SK-N-SH (cell line): ENCODE results near the gene TRIM7. TPM values are rescaled to one million over a fixed set of nuclear protein-coding genes. Genes with fewer than 3 reads are reported as not detected.

Experiments used
- CTCF ChIA-PET: fragments of 300-600, 350-600 bp; formaldehyde crosslinking; extraction: SDS; loops from one replicate; lab custom pipeline; 2021; lab: Yijun Ruan, JAX
- POLR2A ChIA-PET: fragments of 350-600 bp; sonication (Branson Sonifier 250); formaldehyde crosslinking; extraction: SDS; loops from one replicate; lab custom pipeline; 2020; ENCODE audit warnings: antibody characterized with exemption, inconsistent platforms; lab: Yijun Ruan, JAX
- DNase-seq: peaks from one replicate; pipeline ENCODE4 v3.0.0; 2012
- H2AFZ ChIP-seq: fragments of 200-600 bp; sonication (generic); 2 replicates; pipeline ENCODE4 v1.8.1; 2016; ENCODE audit warnings: antibody characterized with exemption, mild to moderate bottlenecking, low read depth
- H3F3A ChIP-seq: fragments of 200-600 bp; sonication (generic); replicated peaks from 2 replicates; pipeline ENCODE3; 2016; ENCODE audit warnings: antibody characterized with exemption, mild to moderate bottlenecking; ENCODE audit not compliant: insufficient read depth
- H3K27ac ChIP-seq, 2 experiments: fragments of 200-500 bp in 1 of 2; fragments of 200-600 bp in 1 of 2; sonication (Bioruptor generic) in 1 of 2; sonication (generic), shearing (Covaris generic) in 1 of 2; 2 replicates each; pipeline versions ENCODE4 v1.5.1 to v1.6.1; 2014 to 2016; ENCODE audit warnings: low read depth in 2 of 2, inconsistent platforms in 1 of 2, low read length in 1 of 2, mild to moderate bottlenecking in 1 of 2, mixed read lengths in 1 of 2
- H3K27me3 ChIP-seq: fragments of 200-600 bp; sonication (generic), shearing (Covaris generic); 2 replicates; pipeline ENCODE4 v1.6.1; 2016; ENCODE audit warnings: mixed run types; ENCODE audit not compliant: insufficient read depth
- H3K36me3 ChIP-seq, 2 experiments: fragments of 200-500 bp in 1 of 2; fragments of 200-600 bp in 1 of 2; sonication (Bioruptor generic) in 1 of 2; sonication (generic) in 1 of 2; replicated peaks in 1 of 2; 2 replicates each; pipeline versions ENCODE3 to v1.5.1; 2014 to 2016; ENCODE audit warnings: low read length in 1 of 2, mild to moderate bottlenecking in 1 of 2; ENCODE audit not compliant: insufficient read depth in 2 of 2, control insufficient read depth in 1 of 2
- H3K4me1 ChIP-seq, 2 experiments: fragments of 200-500 bp in 1 of 2; fragments of 200-600 bp in 1 of 2; sonication (Bioruptor generic) in 1 of 2; sonication (generic), shearing (Covaris generic) in 1 of 2; 2 replicates each; pipeline versions ENCODE4 v1.5.1 to v1.6.1; 2014 to 2016; ENCODE audit warnings: low read depth in 1 of 2, low read length in 1 of 2, mixed run types in 1 of 2; ENCODE audit not compliant: insufficient read depth in 2 of 2, control insufficient read depth in 1 of 2
- H3K4me2 ChIP-seq: fragments of 200-600 bp; sonication (generic), shearing (Covaris generic); 2 replicates; pipeline ENCODE4 v1.6.1; 2017; ENCODE audit warnings: mixed run types
- H3K4me3 ChIP-seq, 2 experiments: fragments of 200-500 bp in 1 of 2; fragments of 200-600 bp in 1 of 2; sonication (Bioruptor generic) in 1 of 2; sonication (generic), shearing (Covaris generic) in 1 of 2; 2 replicates each; pipeline versions ENCODE4 v1.5.1 to v1.8.1; 2014 to 2016; ENCODE audit warnings: low read depth in 2 of 2, inconsistent platforms in 1 of 2, low read length in 1 of 2, mild to moderate bottlenecking in 1 of 2, mixed read lengths in 1 of 2, moderate library complexity in 1 of 2
- H3K79me2 ChIP-seq: fragments of 200-600 bp; sonication (generic); 2 replicates; pipeline ENCODE4 v1.8.1; 2017; ENCODE audit warnings: mild to moderate bottlenecking; ENCODE audit not compliant: insufficient read depth
- H3K9ac ChIP-seq: fragments of 200-600 bp; sonication (generic); 2 replicates; pipeline ENCODE4 v1.6.1; 2017; ENCODE audit warnings: mixed run types
- H3K9me2 ChIP-seq: fragments of 200-600 bp; sonication (generic); 2 replicates; pipeline ENCODE4 v1.6.1; 2017; ENCODE audit warnings: mixed run types
- H3K9me3 ChIP-seq: fragments of 200-600 bp; sonication (generic); 2 replicates; pipeline ENCODE4 v1.6.1; 2017; ENCODE audit warnings: mixed run types, mild to moderate bottlenecking, moderate library complexity
- H4K20me1 ChIP-seq: fragments of 200-600 bp; sonication (generic); 2 replicates; pipeline ENCODE4 v1.6.1; 2017; ENCODE audit warnings: mild to moderate bottlenecking, mixed run types; ENCODE audit not compliant: insufficient read depth
- CHD2 ChIP-seq: fragments of 150-350 bp; IDR thresholded peaks from 2 replicates; pipeline ENCODE4 v1.6.1; 2018; ENCODE audit warnings: low read length; ENCODE audit not compliant: partially characterized antibody
- ELF1 ChIP-seq: IDR thresholded peaks from 2 replicates; pipeline ENCODE4 v1.4.0; 2012
- EP300 ChIP-seq, 2 experiments: IDR thresholded peaks; 2 replicates each; pipeline versions ENCODE4 v1.4.0 to v1.6.1; 2012; ENCODE audit warnings: borderline replicate concordance in 1 of 2, low read depth in 1 of 2, low read length in 1 of 2
- MXI1 ChIP-seq: IDR thresholded peaks from 2 replicates; pipeline ENCODE4 v1.6.1; 2012; ENCODE audit warnings: mild to moderate bottlenecking, low read depth, low read length, improper control_type of control experiment
- NRF1 ChIP-seq: IDR thresholded peaks from 2 replicates; pipeline ENCODE4 v1.6.1; 2012; ENCODE audit warnings: low read depth, mild to moderate bottlenecking, low read length
- RCOR1 ChIP-seq: fragments of 150-350 bp; IDR thresholded peaks from 2 replicates; pipeline ENCODE4 v1.6.1; 2017; ENCODE audit warnings: antibody characterized with exemption, low read length
- REST ChIP-seq: IDR thresholded peaks from 2 replicates; pipeline ENCODE4 v1.6.1; 2012; ENCODE audit warnings: mild to moderate bottlenecking, low read depth, low read length, moderate library complexity
- RXRA ChIP-seq: IDR thresholded peaks from 2 replicates; pipeline ENCODE4 v1.4.0; 2012; ENCODE audit warnings: low read depth, mild to moderate bottlenecking, borderline replicate concordance
- SIN3A ChIP-seq: IDR thresholded peaks from 2 replicates; pipeline ENCODE4 v1.6.1; 2012; ENCODE audit warnings: low read depth, mild to moderate bottlenecking, low read length, moderate library complexity, borderline replicate concordance
- SMC3 ChIP-seq: IDR thresholded peaks from 2 replicates; pipeline ENCODE4 v1.6.1; 2012; ENCODE audit warnings: low read depth, low read length, improper control_type of control experiment
- TAF1 ChIP-seq: IDR thresholded peaks from 2 replicates; pipeline ENCODE4 v1.6.1; 2012; ENCODE audit warnings: low read depth, mild to moderate bottlenecking, low read length, moderate library complexity, borderline replicate concordance
- TCF12 ChIP-seq: IDR thresholded peaks from 2 replicates; pipeline ENCODE4 v1.4.0; 2012
- TEAD4 ChIP-seq: IDR thresholded peaks from 2 replicates; pipeline ENCODE4 v1.4.0; 2012; ENCODE audit warnings: mild to moderate bottlenecking, borderline replicate concordance; ENCODE audit not compliant: insufficient read depth
- USF1 ChIP-seq: IDR thresholded peaks from 2 replicates; pipeline ENCODE4 v1.4.0; 2012; ENCODE audit warnings: low read depth, borderline replicate concordance
- USF2 ChIP-seq: fragments of 150-350 bp; IDR thresholded peaks from 2 replicates; pipeline ENCODE4 v1.6.1; 2017; ENCODE audit warnings: antibody characterized with exemption, low read length, low read depth, borderline replicate concordance
- YY1 ChIP-seq: IDR thresholded peaks from 2 replicates; pipeline ENCODE4 v1.4.0; 2012; ENCODE audit warnings: low read depth, mild to moderate bottlenecking
- WGBS: methylation state at CpG from one replicate; pipeline ENCODE4 v1.1.6; 2017; ENCODE audit warnings: low lambda C conversion rate; 5-methylcytosine and 5-hydroxymethylcytosine counted together
- polyA plus RNA-seq, 3 experiments: library from polyadenylated mRNA; depleted of rRNA; stranded (reverse); fragments of >200 nt; gene quantifications; 2 replicates each; pipeline ENCODE4 v1.2.3, GENCODE V29; 2012

TRIM7 gene
- polyA plus RNA-seq, 1 of the 3 experiments (the other 2 are of a cell fraction): 3.5 TPM

GRCh38 chr5:181231432-181231831, 26.4 kb upstream of the TRIM7 start:
- DNase-seq: no peak
- Histone ChIP-seq H3K9me3 (no peaks in the 10 kb centered on the region), H3K9me2 (no peaks in the 10 kb centered on the region), H3K27me3 (no peaks in the 10 kb centered on the region), H3K79me2 (peaks cover 25% of the 10 kb centered on the region), H2AFZ (no peak overlapping the region), H4K20me1 (peaks cover 6% of the 10 kb centered on the region), H3K36me3 (peaks cover 32 to 63% of the 10 kb centered on the region in 2 experiments), H3F3A (peaks cover 33% of the 10 kb centered on the region), H3K27ac (no peak overlapping the region), H3K4me3 (no peak overlapping the region), H3K4me1 (no peaks in the 10 kb centered on the region; a peak in 1 of 4 replicates), H3K9ac (no peak overlapping the region), H3K4me2 (no peak overlapping the region)
- WGBS: 81% methylated on average over 7 of the region's 7 CpGs
- ChIA-PET POLR2A (interaction anchor here (1.0 kb wide), 1 partner anchor 10 kb away, joined by 3 read pairs; no protein-coding TSS in a partner anchor), CTCF (interaction anchor here (0.7 kb wide), 1 partner anchor 10 kb away, joined by 3 read pairs; no protein-coding TSS in a partner anchor)
- TF ChIP-seq REST: no peak
- TF ChIP-seq TCF12: no peak
- no peak for TF ChIP-seq SIN3A
- TF ChIP-seq YY1: no peak
- TF ChIP-seq TAF1: no peak

- Histone ChIP-seq H2AFZ (no peak overlapping the region), H4K20me1 (peaks cover 4% of the 10 kb centered on the region; the same call in 1 of the 2 replicates), H3K4me3 (no peak overlapping the region), H3K9me3 (no peaks in the 10 kb centered on the region), H3K4me2 (no peak overlapping the region), H3K36me3 (peaks cover 23 to 55% of the 10 kb centered on the region in 2 experiments), H3K79me2 (peaks cover 32% of the 10 kb centered on the region), H3K9me2 (no peaks in the 10 kb centered on the region), H3K27ac (no peak overlapping the region), H3K9ac (no peak overlapping the region), H3K27me3 (no peaks in the 10 kb centered on the region), H3K4me1 (peaks cover 0 to 2% of the 10 kb centered on the region in 2 experiments; a peak in 2 of 4 replicates), H3F3A (peaks cover 24% of the 10 kb centered on the region)
- TF ChIP-seq USF2 (no peak), RCOR1 (no peak), NRF1 (no peak), EP300 (IDR thresholded peaks at IDR 0.05; ENCODE audit: borderline replicate concordance in 1 of 2, low read depth in 1 of 2, low read length in 1 of 2) (no peak), ELF1 (no peak), REST (no peak), USF1 (no peak), MXI1 (no peak), RXRA (no peak), SMC3 (no peak), TEAD4 (no peak), CHD2 (no peak)
- DNase-seq: no peak
- POLR2A ChIA-PET: interaction anchor here (1.0 kb wide), 1 partner anchor 11 kb away, joined by 3 read pairs; no protein-coding TSS in a partner anchor
- 95% methylated on average over 6 of the region's 6 CpGs for WGBS
- CTCF ChIA-PET: interaction anchor here (0.7 kb wide), 1 partner anchor 11 kb away, joined by 3 read pairs; no protein-coding TSS in a partner anchor
Observed at GRCh38 chr5:181230551-181230950, 25.6 kb upstream of the TRIM7 start.
